ENCODE results near the gene COL28A1.
"Not testable (repeated sequence)": the region's sequence is repeated elsewhere in the genome, so short reads cannot be mapped to it uniquely, and the experiment has no call there.

Gene COL28A1

DNA sequence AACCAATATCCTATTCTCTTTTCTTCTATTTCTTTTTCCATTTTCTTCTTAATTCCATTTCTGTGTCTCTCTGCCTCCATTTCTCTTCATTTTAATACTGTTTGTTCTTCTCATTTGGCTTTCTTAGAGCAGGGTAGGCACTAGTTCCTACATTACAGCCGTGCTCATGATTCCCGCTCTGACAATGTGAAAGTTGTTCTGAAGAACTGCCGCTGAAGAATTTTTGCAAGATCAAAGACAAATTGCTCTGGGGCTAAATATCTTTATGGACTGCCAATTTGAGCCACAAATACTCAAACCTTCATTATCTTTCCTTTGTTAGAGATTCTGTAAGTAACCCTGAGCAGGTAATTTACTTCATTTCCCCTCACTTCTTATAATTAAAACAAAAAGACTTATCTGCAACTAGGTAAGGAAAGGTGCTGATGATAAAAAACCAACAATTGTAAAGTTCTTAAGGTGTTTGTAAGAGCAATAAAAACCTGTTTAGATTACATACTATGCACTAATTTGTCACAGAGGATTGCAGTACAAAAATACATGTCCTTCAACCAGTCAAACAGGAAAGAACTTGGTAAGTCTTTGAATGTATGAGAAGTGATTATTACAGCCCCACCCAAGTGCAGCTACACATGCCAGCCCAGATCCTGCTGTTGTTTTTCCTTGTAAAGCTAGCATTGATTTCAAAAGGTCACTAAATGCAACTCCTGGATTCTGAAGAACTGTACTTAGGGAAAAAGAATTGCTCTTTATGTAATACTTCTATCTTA, 127.5 kb downstream of the COL28A1 start:
- no peak for DNase-seq

DNA sequence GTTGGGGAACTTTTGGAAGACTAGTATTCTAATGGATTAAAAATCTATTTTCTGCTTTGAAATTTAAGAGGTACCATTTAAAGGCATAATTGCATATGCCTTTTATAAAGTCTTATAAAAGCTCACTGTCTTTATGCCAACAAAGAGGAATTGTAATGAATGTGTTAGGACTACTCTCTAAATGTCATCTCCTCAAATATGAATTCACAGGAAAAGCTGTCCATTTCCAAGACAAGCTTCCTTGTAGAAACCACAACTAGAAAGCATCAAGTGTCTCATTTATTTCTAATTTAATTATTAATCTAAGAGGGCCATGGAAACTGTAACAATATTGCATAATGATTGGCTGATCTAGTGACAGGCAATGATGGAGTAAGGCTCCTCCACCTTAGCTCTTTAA, 130.2 kb downstream of the COL28A1 start:
- no peak for DNase-seq

DNA sequence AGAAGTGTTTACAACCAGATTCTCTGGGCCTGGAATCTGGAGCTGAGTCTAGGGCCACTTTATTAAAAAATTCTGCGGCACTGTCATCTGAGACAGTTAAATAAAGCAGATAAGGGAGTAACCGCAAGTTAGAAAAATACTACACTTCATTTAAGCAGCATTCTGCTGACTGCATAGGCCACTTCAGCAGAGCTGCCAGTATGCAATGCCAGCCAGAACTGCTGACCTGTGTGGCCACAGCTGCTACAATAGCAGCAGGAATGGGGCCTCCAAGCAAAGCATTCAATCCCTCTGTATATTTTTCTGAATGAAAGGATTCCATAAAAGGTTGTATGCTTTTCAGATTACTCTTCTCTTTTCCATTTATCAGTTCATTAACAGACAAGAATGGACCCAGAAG, 136.0 kb downstream of the COL28A1 start:
- DNase-seq: no peak

DNA sequence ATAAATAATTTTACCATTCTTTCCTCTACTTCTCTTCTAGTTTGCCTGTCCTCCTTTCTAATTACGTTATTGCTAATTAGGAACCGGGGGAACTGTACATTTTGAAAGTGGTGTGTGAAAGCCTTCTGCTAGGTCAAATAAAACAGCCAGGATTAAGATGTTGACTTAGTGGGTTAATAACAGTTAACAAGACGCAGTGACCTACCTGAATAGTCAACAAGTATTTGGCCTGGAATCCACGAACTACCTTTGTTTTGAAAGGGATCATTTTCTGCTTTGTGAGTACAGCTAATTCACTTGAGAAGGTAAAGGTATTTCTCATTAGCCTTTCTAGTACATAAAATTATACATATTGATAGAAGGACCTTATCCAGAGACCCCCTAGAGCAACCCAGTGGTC, 139.9 kb downstream of the COL28A1 start:
- no peak for DNase-seq

DNA sequence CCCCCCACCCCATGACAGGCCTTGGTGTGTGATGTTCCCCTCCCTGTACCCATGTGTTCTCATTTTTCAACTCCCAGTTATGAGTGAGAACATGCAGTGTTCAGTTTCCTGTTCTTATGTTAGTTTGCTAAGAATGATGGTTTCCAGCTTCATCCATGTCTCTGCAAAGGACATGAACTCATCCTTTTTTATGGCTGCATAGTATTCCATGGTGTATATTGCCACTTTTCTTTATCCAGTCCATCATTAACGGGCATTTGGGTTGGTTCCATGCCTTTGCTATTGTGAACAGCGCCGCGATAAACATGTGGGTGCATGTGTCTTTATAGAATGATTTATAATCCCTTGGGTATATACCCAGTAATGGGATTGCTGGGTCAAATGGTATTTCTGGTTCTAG, 147.5 kb downstream of the COL28A1 start:
- DNase-seq: not testable (repeated sequence)

DNA sequence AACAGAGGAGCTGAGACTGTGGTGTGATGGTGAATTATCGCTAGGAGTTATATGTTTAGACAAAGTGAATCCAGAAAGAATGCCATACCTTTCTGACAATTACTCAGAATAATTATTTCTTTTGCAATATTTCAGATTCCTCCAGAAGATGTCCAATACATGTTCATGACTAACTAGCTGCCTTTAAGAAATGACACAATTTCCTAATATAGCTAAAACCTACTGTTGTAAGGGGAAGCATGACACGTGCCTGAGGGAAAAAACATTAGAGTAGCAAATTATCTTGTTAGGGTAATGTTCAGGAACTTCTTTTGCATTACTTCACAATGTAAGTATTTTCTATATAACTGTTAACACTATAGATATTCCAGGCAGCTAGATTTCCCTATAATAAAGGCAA, 150.3 kb downstream of the COL28A1 start:
- no peak for DNase-seq

DNA sequence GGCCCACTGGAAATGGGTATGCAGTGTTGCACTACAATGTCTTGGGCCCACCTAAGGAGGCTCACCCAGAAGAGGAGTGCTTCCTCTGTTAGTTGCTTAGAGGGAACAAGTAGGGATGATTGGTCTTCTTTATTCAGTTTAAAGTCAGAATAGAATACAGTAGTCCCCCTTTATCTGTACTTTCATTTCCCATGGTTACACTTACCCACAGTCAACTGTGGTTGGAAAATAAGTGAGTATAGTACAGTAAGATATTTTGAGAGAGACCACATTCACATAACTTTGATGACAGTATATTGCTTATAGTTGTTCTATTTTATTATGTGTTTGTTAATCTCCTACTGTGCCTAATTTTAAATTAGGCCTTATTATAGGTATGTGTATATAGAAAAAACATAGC, 151.4 kb downstream of the COL28A1 start:
- DNase-seq: no peak

DNA sequence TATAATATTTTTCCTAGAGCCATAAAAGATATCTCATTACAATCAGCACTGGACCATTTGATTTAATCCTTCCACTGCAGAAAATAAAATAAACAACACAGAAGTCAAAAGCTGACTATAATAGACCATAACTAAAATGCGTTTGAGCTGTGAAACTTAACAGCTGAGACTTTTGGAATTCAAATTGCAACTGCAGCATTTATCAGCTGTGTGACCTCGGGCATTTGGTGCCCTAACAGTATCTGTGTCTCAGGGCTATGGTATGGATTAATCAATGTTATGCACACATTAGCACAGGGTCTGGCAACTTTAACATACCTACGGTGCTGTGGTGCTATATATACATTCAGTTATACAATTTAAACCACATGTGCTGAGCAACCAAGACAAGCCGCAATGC, 160.1 kb downstream of the COL28A1 start:
- DNase-seq: no peak

DNA sequence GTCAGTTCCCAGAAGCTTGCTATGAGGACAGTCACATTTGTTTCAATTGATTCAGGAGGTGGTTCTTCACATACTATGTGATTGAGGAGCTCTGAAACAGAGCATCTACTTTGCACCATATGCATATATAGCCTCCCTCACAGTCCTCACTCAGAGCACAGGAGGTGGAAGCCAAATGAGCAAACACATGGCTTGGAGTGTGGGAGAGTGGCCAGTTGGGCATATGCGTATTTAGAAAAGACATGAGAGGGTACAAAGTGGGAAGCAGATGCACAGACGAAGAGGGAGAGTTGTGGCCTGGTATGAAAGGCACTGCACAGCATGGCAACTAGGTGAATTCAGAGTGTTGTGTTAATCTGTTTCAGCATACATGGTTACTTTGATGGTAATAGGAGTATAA, 165.6 kb downstream of the COL28A1 start:
- DNase-seq: no peak

DNA sequence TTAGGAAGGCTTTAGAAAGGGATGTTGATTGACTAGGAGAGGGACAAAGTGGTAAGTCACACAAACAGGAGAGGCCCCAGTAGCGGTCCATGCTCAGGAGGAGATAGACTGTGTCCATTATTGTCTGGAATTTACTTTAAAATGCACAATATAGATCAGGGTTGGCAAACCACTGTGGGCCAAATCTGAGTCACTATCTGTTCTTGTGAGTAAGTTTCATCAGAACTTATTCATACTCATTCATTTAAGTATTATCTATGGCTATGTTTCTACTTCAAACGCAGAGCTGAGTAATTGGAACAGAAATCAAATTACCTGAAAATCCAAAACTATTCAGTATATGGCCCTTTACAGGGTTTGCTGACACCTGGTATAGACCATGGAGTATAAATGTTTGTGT, 166.5 kb downstream of the COL28A1 start:
- no peak for DNase-seq

DNA sequence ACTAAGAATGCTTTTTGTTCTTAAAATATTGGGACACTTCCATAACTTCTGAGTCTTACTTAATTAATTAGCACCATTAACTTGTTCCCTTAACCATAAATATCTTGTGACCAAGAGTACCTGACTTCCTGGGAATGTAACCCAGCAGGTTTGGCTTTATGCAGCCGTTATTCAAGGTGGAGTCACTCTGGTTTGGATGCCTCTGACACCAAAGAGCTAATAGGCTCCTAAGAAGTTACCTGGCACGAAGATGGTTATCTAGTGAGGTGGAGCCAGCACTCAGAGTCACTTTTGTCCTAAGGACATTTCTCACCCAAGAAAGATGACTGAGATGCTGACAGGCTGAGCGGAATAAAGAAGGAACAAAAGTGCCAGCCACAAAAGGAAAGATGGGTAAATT, 181.0 kb downstream of the COL28A1 start:
- no peak for DNase-seq

DNA sequence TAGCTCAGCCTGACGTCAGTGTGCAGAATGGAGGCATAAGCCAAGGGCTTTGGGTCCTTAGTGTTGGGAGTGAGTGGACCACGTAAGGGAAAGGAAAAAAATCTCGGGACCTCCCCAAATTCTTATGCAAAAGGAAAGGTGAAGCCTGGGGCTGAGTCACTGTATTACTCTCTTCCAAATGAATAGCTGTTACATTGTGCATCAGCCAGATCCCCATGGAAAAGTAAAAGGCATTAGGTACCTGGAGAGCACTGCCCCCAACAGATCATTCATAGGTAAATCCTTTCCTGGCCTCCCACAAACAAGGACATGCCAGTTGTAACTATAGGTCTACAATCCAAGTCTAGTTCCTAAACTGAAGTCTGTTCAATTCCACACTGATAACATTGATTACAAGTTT, 182.8 kb downstream of the COL28A1 start:
- DNase-seq: peak; percentile 2

DNA sequence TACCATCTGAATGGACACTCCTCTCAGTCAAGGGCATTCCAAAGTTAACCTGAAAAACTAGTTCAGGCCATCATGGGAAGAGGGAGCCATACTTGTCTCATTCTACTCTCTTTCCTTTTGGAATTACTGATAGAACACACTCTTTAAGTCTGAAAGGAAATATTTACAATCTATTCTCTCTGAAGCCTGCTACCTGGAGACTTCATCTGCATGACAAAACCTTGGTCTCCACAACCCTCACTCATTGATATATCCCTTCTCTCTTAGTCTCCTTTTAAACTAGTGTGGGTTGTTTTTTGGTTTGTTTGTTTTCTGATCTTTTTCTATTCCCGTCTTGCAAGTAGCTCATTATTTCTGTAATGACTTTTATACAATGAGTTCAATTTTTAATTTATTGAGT, 183.8 kb downstream of the COL28A1 start:
- no peak for DNase-seq

DNA sequence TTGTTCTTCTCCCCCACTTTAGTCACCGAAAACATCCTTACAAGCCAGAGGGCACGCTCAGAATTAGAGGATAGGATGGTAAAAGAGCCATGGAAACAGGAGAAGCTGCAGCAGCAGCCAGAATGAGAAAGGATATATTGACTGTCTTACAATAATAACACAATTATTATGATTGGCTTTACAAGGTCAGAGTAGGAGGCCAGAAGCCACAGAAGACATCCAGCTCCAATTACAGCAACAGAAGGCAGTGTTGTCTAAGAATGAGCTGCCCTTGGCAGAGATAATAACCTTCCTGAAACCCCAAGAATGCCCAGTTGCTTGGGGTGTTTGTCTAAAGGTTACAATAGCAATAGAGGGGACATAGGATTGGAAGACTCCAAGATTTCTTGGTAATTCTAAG, 184.5 kb downstream of the COL28A1 start:
- no peak for DNase-seq

DNA sequence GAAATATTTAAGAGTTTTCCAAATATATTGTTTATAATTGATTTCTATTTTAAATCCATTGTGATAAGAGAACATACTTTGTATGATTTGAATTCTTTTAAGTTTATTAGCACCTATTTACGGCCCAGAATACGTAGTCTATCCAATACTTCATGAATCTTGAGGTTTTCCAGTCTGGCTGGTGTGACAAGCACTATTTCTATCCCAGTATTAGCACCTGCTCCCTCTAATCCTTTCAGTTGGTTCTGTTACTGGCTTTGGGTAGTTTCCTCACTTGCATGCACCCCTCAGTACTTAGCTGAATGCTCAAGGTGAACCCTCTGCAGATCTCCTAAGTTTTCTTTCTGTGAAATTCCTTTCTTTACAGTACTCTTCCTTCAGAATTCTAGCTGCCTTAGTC, 186.5 kb downstream of the COL28A1 start:
- DNase-seq: no peak

DNA sequence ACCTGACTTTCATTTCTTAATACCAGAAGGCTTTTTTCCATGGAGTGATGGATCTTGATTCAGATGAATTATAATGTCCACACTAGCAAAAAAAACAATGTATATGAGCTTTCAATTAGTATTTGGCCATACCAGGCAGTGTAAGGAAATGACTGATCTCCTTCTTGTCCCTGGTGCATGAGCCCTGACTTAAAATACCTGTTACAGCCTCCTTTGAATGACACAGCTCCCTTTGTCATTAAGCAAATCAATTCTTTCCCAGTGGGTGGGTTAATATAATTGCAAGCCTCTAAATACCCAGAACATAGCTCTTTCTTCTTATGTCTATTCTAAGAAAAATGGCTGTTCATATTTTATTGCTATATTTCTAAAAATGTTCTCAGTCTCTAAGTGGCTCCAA, 188.6 kb downstream of the COL28A1 start:
- no peak for DNase-seq

DNA sequence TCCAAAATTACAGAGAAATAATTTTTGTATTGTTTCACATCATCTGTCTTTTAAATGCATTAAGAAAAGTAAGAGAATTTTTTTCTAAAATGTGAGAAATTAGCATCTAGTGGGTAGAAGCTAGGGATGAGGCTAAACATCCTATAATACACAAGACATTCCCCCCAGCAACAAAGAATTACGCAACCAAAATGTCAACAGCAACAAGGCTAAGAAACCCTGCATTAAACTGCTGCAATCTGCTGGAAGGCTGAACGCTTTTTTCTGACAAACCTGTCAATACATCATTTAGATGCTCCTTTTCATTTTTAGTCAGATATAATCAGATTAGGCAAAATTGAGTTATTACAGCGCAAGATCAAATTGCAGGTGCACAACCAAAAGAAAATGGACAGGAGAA, 191.1 kb downstream of the COL28A1 start:
- DNase-seq: no peak

DNA sequence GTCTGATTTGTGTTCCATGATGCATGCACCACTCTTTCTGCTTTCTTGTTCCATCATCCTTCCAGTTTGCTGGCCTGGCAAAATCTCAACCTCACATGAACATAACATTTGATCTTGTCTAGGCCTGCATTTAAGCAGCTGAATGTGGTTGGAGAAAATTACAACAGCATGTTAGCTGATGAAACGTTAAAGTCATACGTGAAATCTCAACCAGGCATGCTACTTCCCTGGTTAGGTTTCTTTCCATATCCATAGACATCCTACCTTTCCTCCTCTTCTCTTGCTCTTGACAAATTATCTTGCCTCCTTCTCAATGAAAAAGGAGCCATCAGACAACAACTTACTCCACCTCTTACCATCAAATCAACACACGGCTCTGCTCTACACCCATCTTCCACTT, 199.8 kb downstream of the COL28A1 start:
- DNase-seq: no peak

DNA sequence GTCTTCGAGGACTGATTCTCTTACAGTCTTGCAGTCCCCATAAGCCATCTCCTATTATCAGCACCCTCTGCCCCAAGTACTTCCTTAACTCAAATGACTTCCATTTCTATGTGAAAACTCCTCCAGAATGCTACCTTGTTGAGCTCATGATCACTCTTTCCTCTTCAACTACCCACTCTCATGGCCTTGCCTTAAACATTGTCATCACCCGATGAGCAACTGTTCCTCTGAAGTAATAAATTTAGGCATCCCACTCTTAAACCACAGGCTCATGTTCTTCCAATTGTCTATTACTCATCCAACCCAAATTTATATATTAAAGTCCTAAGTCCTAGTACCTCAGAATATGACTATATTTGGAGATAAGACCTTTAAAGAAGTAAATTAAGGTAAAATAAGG, 200.5 kb downstream of the COL28A1 start:
- DNase-seq: no peak

DNA sequence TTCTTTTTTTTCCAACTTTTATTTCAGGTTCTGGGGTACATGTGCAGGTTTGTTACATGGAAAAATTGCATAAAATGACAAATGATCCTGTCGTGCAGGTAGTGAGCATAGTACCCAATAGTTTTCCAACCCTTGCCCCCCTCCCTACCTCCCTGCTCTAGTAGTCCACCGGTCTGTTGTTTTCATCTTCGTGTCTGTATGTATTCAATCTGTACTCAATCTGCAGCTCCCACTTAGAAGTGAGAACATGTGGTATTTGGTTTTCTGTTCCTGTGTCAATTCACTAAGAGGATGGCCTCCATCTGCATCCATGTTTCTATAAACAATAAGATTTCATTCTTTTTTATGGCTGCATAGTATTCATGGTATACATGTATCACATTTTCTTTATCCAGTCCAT, 202.1 kb downstream of the COL28A1 start:
- no peak for DNase-seq

DNA sequence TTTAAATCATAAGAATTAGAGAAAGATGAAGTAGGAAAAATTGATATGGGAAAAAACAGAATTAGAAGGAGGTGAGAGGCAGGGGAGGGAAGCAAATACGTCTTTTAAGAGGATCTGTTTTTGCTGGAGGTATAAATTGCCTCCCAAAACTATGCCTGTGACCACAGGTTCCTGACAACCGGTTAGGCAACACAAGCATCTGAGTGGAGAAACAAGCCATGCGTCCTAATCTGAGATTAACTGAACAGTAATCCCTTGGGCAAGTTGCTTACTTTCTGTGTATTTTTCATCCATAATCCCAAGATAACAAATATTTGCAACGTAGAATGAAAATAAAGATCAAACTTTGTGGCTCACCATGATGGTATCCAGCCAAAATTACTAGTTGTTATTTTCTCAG, 204.2 kb downstream of the COL28A1 start:
- DNase-seq: no peak

DNA sequence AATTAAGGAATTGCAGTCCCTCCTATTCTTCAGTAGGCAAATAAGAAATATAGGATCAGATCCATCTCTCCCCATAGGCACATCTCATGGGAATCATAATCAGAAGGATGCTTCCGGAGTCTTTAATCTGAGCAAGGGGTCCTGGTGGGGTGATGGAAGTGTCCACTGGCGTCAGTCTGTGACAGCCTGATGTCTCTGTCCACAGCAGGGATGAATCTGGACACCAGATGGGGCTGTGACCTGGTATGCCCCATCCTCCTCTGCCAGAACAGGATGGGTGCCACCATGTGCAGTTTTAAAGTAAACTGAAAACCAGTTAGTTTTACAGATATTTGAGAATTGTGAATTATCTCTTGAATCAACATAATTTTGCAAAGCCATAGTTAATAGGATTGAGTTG, 204.7 kb downstream of the COL28A1 start:
- DNase-seq: peak; percentile 10

DNA sequence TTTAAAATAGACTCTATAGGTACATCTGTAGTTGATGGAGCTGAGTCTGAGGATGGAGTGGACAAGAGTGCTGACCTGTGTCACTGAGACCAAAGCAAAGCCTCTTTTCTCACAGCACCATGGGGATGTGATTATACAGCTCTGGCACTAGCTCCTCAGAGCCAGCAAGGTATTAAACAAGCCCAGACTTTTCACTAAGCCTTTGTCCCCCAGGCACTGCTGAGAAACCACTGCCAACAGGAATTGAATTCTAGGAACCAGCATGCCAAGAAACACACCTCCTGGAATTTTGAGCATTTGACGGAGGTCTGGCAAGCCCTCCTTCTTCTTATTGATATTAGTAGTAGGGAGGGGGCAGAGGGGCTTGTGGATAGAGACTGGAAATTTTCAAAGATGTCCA, 206.3 kb downstream of the COL28A1 start:
- DNase-seq: no peak

DNA sequence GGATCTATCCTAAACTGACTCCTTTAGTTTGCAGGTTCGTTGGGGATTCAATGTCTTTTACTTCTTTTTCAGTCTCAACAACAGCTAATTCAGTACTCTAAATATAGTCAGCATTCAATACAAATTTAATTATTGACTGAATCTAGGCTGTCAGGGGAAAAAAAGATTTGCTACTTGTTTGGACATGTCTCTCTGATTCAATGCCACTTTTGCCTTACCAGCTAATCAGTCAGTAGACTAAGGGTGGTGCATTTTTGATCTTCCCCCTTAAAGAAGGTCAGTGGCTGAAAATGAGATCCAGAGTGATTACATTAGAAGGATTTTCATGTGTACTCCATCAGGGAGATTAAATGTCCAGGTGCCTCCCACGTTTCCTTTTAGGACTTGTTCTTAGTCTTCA, 208.2 kb downstream of the COL28A1 start:
- DNase-seq: no peak

DNA sequence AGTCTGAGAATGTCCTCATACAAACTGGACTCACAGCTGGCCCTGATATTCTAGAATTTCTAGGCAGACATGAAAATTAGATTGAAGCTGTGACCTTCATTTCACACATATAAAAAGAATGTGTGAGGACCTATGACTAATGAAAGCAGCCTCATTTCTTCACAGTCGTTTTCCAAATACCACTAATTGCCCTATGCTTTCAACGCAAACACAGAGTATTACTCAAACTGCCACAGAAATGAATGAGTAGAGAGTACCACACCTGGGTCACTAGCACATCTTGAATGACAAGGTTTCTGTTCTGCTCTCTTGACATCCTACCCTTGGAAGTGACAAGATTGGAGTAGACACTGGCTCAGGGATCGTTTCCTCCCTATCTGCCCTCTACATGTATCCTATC, 211.0 kb downstream of the COL28A1 start:
- DNase-seq: no peak

DNA sequence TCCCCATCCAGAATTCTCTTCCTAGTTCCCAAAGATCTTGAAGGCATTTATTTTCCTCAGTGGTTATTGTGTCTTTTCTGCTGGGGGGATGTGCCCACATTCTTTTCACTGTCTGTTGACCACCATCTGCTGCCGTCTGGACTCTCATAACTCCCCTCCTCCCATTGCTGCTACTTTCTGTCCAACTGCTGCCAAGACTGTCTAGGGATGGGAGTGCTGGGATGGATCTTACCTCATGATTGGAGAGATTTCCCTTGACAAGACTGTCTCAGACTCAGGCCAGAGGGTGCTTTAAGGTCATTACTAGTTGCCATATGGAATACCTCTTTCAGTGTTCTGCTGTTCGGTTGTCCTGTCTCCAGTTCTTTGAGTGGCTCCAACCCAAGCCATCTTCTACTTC, 211.8 kb downstream of the COL28A1 start:
- no peak for DNase-seq

Measured in EL (cell line).